ENCODE data around the gene TMEM69. TPM values are rescaled to one million over a fixed set of nuclear protein-coding genes. Genes with fewer than 3 reads are reported as not detected.

Gene TMEM69
- 10 to 100 TPM; 25.1 to 28.1 TPM for total RNA-seq
- polyA plus RNA-seq (2013, experiment 1 of 2), result 60.2 TPM
- 53.6 TPM for polyA plus RNA-seq (2013, experiment 2 of 2)
- long read RNA-seq, experiment 1, transcript TMEM69-201 (3 exons, 2,439 nt), result major isoform, 10 of 18 reads
- long read RNA-seq, experiment 1, partial matches to known transcripts, result 6 of 18 reads
- long read RNA-seq, experiment 1, other reads (novel, unspliced or antisense), result 1 of 18 reads
- long read RNA-seq, experiment 2, transcript TMEM69-201 (3 exons, 2,439 nt), result major isoform, 18 of 23 reads
- long read RNA-seq, experiment 2, partial matches to known transcripts, result 1 of 23 reads
- long read RNA-seq, experiment 2, other reads (novel, unspliced or antisense), result 4 of 23 reads
- long read RNA-seq, experiment 3, transcript TMEM69-201 (3 exons, 2,439 nt), result major isoform, 48 of 65 reads
- long read RNA-seq, experiment 3, partial matches to known transcripts, result 5 of 65 reads
- long read RNA-seq, experiment 3, other reads (novel, unspliced or antisense), result 10 of 65 reads
- long read RNA-seq, experiment 4, transcript TMEM69-201 (3 exons, 2,439 nt), result major isoform, 38 of 54 reads
- long read RNA-seq, experiment 4, partial matches to known transcripts, result 0 of 54 reads
- long read RNA-seq, experiment 4, other reads (novel, unspliced or antisense), result 15 of 54 reads

GRCh38 chr1:45687754-45688740, at the start of gene TMEM69:
TSS of gene TMEM69 (plus strand) at chr1:45688181. CDS start at chr1:45691069, 2,888 bp downstream.
- TF ChIP-seq CTCF (conservative IDR thresholded peaks at IDR 0.05), result peak; percentile 62
- peak within 1 kb of the TSS; percentile 90 for H3K27ac ChIP-seq (ENCODE audit: low read depth, low read length)
- H3K4me3 Mint-ChIP-seq, result peak within 1 kb of the TSS; percentile 93
- no peaks in the 10 kb centered on the region for H3K4me1 ChIP-seq (ENCODE audit: control insufficient read depth, insufficient read depth, low read length)
- H3K9me3 ChIP-seq (ENCODE audit: control insufficient read depth, low read length), result no peaks in the 10 kb centered on the region
- H3K36me3 ChIP-seq (ENCODE audit: control insufficient read depth, insufficient read depth, low read length), result peaks cover 21% of the 10 kb centered on the region
- no peaks in the 10 kb centered on the region for H3K27me3 ChIP-seq (ENCODE audit: control insufficient read depth, insufficient read depth, low read length, poor library complexity, severe bottlenecking)
- 4 to 8% methylated on average over 10 to 24 of the region's 24 CpGs for WGBS, 2 experiments (ENCODE audit: insufficient coverage in 1 of 2, insufficient read length in 1 of 2)
- peak; percentile 91 for DNase-seq
- peaks cover 24% of the 10 kb centered on the region for H3K36me3 Mint-ChIP-seq (ENCODE audit: low read depth)
- peaks cover 17% of the 10 kb centered on the region for H3K4me1 Mint-ChIP-seq
- peak within 1 kb of the TSS; percentile 99 for H3K27ac Mint-ChIP-seq
- H3K9ac ChIP-seq (ENCODE audit: extremely low read depth, low read length, poor library complexity, severe bottlenecking), result peak within 1 kb of the TSS; percentile 99
- H3K27me3 Mint-ChIP-seq (ENCODE audit: insufficient read depth), result no peaks in the 10 kb centered on the region
- H3K9me3 Mint-ChIP-seq, result no peaks in the 10 kb centered on the region
- peak within 1 kb of the TSS; percentile 99 for H3K4me3 ChIP-seq (ENCODE audit: low read length)

GRCh38 chr1:45640293-45640692, 47.7 kb upstream of the TMEM69 start:
- no peaks in the 10 kb centered on the region for H3K9me3 ChIP-seq (ENCODE audit: control insufficient read depth, low read length)
- no peak overlapping the region for H3K9ac ChIP-seq (ENCODE audit: extremely low read depth, low read length, poor library complexity, severe bottlenecking)
- Mint-ChIP-seq H3K27ac (peak overlapping the region; percentile 41), H3K36me3 (ENCODE audit: low read depth) (peaks cover 28% of the 10 kb centered on the region), H3K4me3 (no peak overlapping the region), H3K4me1 (no peaks in the 10 kb centered on the region), H3K9me3 (no peaks in the 10 kb centered on the region), H3K27me3 (ENCODE audit: insufficient read depth) (no peaks in the 10 kb centered on the region)
- H3K27me3 ChIP-seq (ENCODE audit: control insufficient read depth, insufficient read depth, low read length, poor library complexity, severe bottlenecking), result no peaks in the 10 kb centered on the region
- peaks cover 84% of the 10 kb centered on the region for H3K36me3 ChIP-seq (ENCODE audit: control insufficient read depth, insufficient read depth, low read length)
- no peaks in the 10 kb centered on the region for H3K4me1 ChIP-seq (ENCODE audit: control insufficient read depth, insufficient read depth, low read length)
- TF ChIP-seq CTCF (conservative IDR thresholded peaks at IDR 0.05), result no peak
- no peak for DNase-seq
- H3K4me3 ChIP-seq (ENCODE audit: low read length), result no peak overlapping the region
- H3K27ac ChIP-seq (ENCODE audit: low read depth, low read length), result peak overlapping the region; percentile 20
- WGBS, 2 experiments (ENCODE audit: insufficient coverage in 1 of 2, insufficient read length in 1 of 2), result 78 to 92% methylated on average over 1 of the region's 1 CpG

GRCh38 chr1:45643321-45643720, 44.7 kb upstream of the TMEM69 start:
- Histone ChIP-seq H3K9me3 (ENCODE audit: control insufficient read depth, low read length) (no peaks in the 10 kb centered on the region), H3K4me3 (ENCODE audit: low read length) (no peak overlapping the region), H3K36me3 (ENCODE audit: control insufficient read depth, insufficient read depth, low read length) (peaks cover 80% of the 10 kb centered on the region), H3K4me1 (ENCODE audit: control insufficient read depth, insufficient read depth, low read length) (no peaks in the 10 kb centered on the region), H3K27ac (ENCODE audit: low read depth, low read length) (no peak overlapping the region), H3K27me3 (ENCODE audit: control insufficient read depth, insufficient read depth, low read length, poor library complexity, severe bottlenecking) (no peaks in the 10 kb centered on the region), H3K9ac (ENCODE audit: extremely low read depth, low read length, poor library complexity, severe bottlenecking) (no peak overlapping the region)
- Mint-ChIP-seq H3K36me3 (ENCODE audit: low read depth) (peaks cover 52% of the 10 kb centered on the region), H3K27ac (no peak overlapping the region), H3K9me3 (no peaks in the 10 kb centered on the region), H3K27me3 (ENCODE audit: insufficient read depth) (no peaks in the 10 kb centered on the region), H3K4me3 (no peak overlapping the region), H3K4me1 (no peaks in the 10 kb centered on the region)
- no peak for DNase-seq
- WGBS, 2 experiments (ENCODE audit: insufficient coverage in 1 of 2, insufficient read length in 1 of 2), result 89 to 100% methylated on average over 3 to 5 of the region's 5 CpGs
- TF ChIP-seq CTCF (conservative IDR thresholded peaks at IDR 0.05), result no peak

Data from endodermal cell (in vitro differentiated cells).